HG03139 (cell line): ENCODE measurements around the gene CCDC81.
"Not testable (repeated sequence)": the region's sequence is repeated elsewhere in the genome, so short reads cannot be mapped to it uniquely, and the experiment has no call there.

Source experiments
- ATAC-seq: cut with Tn5 transposase; IDR thresholded peaks from one replicate; pipeline ENCODE4 v1.9.1; 2021; ENCODE audit not compliant: unreplicated experiment

Gene CCDC81

GRCh38 chr11:86374586-86374985 lies at the start of gene CCDC81:
TSS of gene CCDC81 (plus strand) at chr11:86374887. CDS start at chr11:86375164, 277 bp downstream.
- no peak for ATAC-seq

GRCh38 chr11:86335131-86335767 lies 39.4 kb upstream of the CCDC81 start:
- no peak for ATAC-seq

- ATAC-seq: no peak
Observed at GRCh38 chr11:86337227-86337626, 37.5 kb upstream of the CCDC81 start.

GRCh38 chr11:86341382-86341781 lies 33.3 kb upstream of the CCDC81 start:
- no peak for ATAC-seq

GRCh38 chr11:86346513-86346912 lies 28.2 kb upstream of the CCDC81 start:
- ATAC-seq: no peak

GRCh38 chr11:86355256-86355655 lies 19.4 kb upstream of the CCDC81 start:
- no peak for ATAC-seq

GRCh38 chr11:86357412-86357811 lies 17.3 kb upstream of the CCDC81 start:
- not testable (repeated sequence) for ATAC-seq

GRCh38 chr11:86358720-86359119 lies 16.0 kb upstream of the CCDC81 start:
- no peak for ATAC-seq

GRCh38 chr11:86360775-86361395 lies 13.8 kb upstream of the CCDC81 start:
- no peak for ATAC-seq

- no peak for ATAC-seq
Observed at GRCh38 chr11:86363424-86363823, 11.3 kb upstream of the CCDC81 start.

GRCh38 chr11:86365546-86365945 lies 9.1 kb upstream of the CCDC81 start:
- ATAC-seq: no peak

- ATAC-seq: no peak
Observed at GRCh38 chr11:86369668-86370067, 5.0 kb upstream of the CCDC81 start.

- ATAC-seq: no peak
Observed at GRCh38 chr11:86370171-86370570, 4.5 kb upstream of the CCDC81 start.

- no peak for ATAC-seq
Observed at GRCh38 chr11:86370922-86371594, 3.6 kb upstream of the CCDC81 start.

- ATAC-seq: no peak
Observed at GRCh38 chr11:86372041-86372440, 2.6 kb upstream of the CCDC81 start.

- no peak for ATAC-seq
Observed at GRCh38 chr11:86372586-86372985, 2.1 kb upstream of the CCDC81 start.

GRCh38 chr11:86374069-86374468 lies 618 bp upstream of the CCDC81 start:
- ATAC-seq: no peak

GRCh38 chr11:86377972-86378371 lies 3.3 kb downstream of the CCDC81 start:
- ATAC-seq: no peak

- no peak for ATAC-seq
Observed at GRCh38 chr11:86380295-86381059, 5.8 kb downstream of the CCDC81 start.

GRCh38 chr11:86383041-86383955 lies 8.6 kb downstream of the CCDC81 start:
- no peak for ATAC-seq

GRCh38 chr11:86386283-86386682 lies 11.6 kb downstream of the CCDC81 start:
- ATAC-seq: no peak
